GM19193 (cell line): ENCODE results near the gene PODNL1.

Experiments used
- POLR2A ChIP-seq: IDR thresholded peaks from 4 replicates; pipeline ENCODE4 v1.6.1; 2011; ENCODE audit not compliant: insufficient read depth, insufficient read length; ENCODE audit errors: extremely low read depth

The PODNL1 gene, protein sequence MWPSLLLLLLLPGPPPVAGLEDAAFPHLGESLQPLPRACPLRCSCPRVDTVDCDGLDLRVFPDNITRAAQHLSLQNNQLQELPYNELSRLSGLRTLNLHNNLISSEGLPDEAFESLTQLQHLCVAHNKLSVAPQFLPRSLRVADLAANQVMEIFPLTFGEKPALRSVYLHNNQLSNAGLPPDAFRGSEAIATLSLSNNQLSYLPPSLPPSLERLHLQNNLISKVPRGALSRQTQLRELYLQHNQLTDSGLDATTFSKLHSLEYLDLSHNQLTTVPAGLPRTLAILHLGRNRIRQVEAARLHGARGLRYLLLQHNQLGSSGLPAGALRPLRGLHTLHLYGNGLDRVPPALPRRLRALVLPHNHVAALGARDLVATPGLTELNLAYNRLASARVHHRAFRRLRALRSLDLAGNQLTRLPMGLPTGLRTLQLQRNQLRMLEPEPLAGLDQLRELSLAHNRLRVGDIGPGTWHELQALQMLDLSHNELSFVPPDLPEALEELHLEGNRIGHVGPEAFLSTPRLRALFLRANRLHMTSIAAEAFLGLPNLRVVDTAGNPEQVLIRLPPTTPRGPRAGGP

DNA sequence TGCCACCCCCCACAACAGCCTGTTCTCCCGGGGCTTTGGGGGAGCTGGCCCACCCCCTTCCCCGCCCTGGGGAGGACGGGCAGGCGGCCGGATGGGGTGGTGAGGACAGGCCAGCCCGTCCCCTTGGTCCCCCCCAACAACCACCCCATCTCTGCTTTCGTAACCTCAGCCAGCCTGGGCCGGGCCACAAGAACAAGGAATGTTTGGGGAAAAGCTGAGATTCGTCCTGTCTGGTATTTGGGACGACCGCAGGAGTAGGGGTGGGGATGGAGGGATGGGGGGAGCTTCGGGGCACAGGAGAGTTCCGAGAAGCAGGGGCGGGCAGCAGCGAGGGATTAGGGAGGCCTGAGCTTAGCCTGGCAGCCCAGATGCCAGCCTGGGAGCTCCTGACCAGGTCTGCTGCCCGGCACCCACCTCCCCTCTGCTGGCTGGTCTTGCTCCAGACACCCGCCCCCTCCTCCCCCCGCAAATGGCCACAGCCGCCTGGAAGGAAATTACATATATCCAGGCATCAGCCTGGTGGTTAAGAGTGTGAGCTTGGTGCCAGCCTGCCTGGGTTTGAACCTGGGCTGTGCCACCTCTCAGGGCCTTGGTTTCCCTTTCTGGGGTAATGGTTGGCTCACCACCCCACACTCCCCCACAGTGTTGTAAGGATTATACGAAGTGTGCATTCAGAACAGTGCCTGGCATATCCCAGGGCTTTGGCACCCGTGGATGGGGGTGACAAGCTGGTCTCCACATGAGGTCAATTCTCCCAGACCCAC, at the start of gene PODNL1:
Gene PODNL1, minus strand, starts transcription at position 117 of the 764 bp plus-strand sequence. CDS start 236 bp downstream, outside the sequence.
- no peak for TF ChIP-seq POLR2A

DNA sequence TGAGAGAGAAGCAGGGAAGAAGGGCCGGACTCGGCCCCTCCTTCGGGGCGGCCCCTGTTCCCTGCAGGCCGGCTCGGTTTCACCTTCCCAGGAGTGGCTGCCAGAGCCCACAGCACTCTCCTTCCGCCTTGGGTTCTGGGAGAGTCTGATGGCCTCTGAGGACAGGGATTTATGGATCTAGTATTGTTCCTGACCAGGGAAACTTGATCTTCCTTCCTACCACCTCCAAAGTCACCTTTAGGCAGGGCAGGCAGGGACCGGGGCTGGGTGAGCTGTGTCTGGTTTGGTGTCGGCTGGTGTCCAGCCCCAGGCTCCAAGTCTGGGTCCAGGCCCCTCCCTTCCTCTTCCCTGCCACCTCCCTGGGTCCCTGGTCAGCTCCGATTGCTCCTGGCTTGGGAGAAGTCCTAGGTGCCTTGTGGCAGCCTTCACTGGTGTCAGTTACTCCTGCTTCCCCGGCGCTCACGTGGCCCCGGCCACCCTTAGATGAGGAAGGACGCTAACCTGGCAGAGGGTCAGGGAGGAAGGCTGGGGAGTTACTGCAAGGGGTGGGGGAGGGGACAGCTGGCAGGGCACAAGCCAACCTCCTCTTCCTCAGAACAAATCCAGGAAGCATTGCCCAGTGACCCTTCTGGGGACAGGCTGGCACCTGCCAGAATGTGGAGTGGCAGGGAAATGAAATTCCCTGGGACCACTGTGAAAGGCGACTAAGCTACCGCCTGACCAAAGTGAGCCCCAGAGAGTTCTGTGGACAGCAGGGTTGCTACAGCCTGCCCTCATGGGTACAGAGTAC, 49.1 kb upstream of the PODNL1 start:
- no peak for TF ChIP-seq POLR2A

DNA sequence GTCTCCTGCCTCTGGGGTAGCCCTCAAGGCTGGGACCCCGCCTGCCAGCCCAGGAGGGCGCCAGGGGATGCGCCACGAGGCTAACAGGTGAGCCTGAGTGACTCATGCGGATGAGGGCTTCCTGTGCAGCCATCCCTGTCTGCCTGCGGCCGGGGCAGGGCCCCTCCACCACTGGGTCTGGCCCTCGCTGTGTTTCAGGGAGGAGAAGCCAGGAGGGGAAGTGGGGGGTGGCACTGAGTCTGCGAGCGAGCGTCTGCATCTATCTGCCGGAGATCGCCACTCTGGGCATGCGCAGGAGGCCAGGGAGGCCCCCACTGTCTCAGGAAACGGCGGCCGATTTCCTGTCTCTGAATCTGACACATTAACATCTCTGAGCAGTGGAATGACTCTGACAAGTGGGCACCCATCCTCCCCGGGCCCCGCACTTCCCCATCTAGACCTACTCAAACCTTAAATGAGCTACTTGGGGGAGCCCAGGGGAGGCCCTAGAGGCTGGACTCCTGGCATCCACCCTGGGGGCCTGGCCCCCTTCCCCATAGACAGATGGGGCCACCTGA, 48.2 kb upstream of the PODNL1 start:
- TF ChIP-seq POLR2A: peak; percentile 65

DNA sequence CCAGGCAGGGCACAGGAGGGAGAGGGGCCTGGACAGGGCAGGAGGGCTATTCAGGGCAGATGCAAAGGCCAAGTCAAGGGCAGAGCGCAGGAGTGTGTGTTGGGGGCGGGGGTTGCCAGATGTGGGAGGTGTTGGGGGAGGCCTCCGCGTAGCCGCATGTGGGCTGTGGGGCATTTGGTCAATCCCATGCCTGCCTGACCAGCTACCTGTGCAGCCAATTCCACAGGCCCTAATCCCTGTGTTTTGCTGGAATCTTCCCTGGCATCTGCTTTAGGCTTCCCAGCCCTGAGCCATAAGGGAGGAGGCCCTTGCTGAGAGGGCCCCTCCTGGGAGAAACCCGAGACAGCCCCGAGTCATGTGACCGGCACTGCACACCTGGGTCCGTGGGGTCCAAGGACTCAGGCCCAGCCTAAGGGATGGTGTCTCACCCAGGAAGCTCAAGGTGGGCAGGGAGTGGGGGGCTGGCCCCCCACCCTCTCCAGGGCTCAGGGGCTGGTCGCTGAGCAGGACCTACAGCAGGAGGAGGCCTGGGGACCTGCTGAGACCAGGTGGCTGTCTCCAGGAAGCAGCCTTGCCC, 47.6 kb upstream of the PODNL1 start:
- no peak for TF ChIP-seq POLR2A

DNA sequence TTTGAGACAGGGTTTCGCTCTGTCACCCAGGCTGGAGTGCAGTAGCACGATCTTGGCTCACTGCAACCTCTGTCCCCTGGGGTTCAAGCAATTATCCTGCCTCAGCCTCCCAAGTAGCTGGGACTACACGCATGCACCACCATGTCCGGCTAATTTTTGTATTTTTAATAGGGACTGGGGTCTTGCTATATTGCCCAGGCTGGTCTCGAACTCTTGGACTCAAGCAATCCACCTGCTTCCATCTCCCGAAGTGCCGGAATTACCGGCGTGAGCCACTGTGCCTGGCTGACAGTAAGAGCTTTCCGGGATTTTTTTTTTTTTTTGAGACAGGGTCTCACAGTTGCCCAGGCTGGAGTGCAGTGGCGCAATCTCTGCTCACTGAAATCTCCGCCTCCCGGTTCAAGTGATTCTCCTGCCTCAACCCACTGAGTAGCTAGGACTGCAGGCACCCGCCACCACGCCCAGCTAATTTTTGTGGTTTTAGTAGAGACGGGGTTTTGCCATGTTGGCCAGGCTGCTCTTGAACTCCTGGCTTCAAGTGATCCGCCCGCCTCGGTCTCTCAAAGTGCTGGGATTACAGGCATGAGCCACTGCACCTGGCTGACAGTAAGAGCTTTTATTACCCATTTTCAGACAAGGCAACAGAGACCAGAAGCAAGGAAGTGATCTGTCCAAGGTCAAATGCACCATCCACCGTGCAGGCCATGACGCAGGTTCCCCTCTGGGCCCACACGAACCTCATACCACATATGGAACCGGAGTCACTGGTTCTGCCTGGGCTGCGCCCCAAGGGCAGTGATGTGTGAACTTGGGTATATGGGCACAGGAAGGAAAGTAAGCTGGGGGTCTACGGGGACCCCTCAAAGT, 46.9 kb upstream of the PODNL1 start:
- no peak for TF ChIP-seq POLR2A

DNA sequence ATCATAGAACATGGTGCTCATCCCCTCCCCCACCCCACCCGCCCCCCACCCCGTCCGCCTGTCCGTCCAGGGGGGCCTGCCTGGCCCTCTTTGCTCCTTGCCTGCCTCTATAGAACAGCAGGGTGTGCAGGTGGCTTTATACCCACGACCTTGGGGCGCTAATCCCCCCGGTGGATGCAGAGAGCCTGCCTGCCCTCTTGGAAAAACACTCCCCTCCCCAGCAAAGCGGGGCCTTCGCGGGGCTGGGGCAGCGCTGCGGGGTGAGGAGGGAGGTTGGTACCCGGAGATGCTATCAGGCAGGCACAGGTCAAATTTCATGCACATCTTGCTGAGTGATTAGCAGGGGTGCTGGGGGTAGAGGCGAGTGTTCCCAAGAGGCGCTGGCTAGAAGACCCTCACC, 46.0 kb upstream of the PODNL1 start:
- TF ChIP-seq POLR2A: no peak

DNA sequence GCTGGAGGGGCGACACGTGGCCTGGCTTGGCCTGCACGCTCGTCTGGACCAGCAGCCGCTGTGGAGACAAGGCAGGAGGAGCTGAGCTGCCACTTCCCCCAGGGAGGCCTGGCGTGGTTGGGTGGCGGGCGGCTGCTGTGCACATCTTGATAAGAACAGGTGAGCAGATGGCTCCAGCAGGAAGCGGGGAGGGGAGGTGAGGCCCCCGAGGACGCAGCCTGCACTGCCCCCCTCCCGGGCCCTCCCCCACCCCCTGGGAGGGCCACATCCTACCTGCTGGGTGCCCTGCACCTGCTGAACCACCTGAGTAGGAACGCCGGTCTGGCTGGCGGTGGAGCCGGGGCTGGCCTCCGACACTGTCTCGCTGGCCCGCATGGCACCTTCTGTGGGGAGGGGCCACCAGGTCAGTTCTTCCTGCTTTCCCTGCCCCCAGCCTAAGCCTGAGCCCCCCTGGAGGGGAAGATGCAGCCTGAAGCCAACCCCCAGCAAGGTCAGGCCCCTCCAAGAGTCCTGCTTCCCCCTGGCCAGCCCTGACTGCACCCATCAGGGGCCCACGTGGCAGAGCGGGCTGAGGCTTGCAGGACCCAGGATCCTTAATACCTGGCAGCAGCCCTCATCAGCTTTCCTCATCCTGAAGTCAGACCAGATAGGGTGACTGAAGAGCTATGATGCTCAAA, 45.1 kb upstream of the PODNL1 start:
- TF ChIP-seq POLR2A: no peak

DNA sequence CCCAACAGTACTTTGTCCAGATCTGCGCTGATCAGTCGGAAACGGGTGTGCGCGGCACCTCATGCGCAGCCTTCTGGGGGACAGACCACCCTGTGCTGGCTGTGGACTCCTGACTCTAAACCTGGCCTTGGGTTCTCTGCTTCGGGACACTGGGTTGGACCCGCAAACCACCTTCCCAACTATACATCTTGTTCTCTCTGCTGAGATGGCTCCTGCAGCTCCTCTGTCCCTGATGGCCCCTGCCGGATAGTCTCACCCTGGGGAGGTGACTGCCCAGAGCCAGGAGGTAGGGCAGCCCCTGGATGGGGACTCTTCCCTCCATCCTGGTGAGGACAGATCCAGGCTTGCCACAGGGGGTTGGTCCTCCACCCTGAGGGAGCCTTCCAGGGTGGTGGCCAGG, 44.6 kb upstream of the PODNL1 start:
- TF ChIP-seq POLR2A: no peak

DNA sequence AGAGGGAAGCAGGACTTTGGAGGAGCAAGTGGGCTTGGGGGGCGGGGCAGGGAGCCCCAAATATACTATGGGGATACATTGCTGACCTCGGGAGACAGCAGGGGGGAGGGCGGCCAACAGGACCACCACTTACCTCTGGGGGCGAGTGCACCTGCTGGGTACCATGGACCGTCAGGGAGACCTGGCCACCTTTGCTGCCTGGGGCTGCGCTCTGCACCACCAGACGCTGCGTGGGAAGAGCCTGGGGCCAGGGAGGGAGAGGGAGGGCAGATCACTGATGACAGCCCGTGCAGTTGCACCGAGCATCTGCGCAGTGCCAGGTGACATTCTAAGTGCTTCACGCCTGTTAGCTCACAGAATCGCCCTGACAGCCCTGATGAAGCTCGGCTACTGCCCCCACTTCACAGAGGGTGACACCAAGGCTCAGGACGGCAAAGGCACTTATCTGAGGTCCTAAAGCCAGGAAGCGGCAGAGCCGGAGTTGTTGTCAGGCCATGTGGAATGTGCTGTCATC, 43.8 kb upstream of the PODNL1 start:
- TF ChIP-seq POLR2A: no peak

DNA sequence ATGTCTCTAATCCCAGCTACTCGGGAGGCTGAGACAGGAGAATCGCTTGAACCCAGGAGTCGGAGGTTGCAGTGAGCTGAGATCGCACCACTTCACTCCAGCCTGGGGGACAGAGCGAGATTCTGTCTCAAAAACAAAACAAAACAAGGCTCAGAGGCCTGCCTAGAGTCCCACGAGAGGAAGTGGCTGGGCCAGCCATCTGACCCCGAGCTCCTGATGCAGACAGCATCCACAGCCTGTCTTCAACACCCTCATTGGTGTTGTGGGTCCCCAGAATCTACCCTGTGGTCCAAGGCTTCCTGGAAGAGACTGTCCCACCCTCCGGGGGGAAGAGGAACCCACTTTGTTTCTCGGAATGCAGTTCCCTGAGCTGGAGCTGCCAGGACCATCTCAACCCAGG, 43.2 kb upstream of the PODNL1 start:
- TF ChIP-seq POLR2A: no peak

DNA sequence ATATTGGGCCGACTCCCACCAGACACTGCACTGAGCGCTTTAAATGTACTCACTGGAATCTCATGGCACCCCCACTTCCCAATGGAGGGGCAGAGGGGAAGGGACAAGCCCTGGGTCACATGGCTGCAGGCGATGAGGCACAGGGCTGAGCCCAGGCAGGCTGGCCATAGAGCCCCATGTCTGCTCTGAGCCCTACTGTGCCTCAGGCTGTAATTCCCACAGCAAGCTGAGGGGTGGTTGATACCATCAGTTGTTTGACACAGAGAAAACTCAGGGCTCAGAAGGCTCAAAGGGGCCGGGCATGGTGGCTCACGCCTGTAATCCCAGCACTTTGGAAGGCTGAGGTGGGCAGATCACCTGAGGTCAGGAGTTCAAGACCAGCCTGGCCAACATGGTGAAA, 42.8 kb upstream of the PODNL1 start:
- no peak for TF ChIP-seq POLR2A

DNA sequence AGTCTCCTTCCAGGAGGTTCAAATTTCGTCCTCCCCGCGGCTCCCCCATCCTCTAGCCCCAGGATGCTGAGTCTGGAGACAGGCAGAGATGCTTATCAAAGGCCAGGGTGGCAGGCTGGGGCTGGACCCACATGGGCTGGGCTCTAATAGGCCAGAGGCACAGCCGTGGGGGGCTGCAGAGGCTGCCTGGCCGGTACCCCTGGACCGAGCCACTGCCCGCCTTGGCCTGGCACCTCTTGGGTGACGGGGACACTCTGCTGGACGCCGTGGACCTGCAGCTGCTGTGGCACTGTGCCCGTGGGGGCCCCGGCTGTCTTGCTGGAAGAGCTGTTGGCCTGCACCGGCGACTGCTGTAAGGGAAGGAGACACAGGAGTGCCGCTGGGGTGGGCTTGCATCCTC, 42.1 kb upstream of the PODNL1 start:
- TF ChIP-seq POLR2A: no peak

DNA sequence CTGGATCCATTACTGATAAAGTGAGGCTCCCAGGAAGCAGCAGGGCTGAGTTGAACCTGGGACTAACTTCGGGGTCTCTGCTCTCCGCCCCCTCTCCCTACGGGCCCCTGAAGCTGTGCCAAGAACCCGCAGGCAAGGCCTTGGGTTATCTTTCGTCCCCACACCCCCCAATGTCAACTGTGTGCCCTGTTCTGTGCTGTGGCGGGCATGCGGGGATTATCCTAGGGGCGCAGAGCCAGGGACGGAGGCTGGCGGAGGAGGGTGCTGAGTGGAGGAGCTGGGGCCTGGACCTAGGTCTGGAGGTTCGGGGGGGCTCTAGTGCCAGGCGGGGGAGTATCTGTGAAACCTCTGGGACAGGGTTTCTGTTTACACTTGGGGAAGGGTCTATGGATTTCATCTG, 41.5 kb upstream of the PODNL1 start:
- no peak for TF ChIP-seq POLR2A
